ENCODE results near the gene ARSB. TPM values are rescaled to one million over a fixed set of nuclear protein-coding genes. Genes with fewer than 3 reads are reported as not detected.
"Not testable (repeated sequence)": the region's sequence is repeated elsewhere in the genome, so short reads cannot be mapped to it uniquely, and the experiment has no call there.

Gene ARSB
- total RNA-seq, 1 donor from 2014 or later, result 14.3 TPM

GRCh38 chr5:78763659-78764189 is 221.4 kb downstream of the ARSB start:
- no peak for TF ChIP-seq CTCF (IDR thresholded peaks at IDR 0.05; ENCODE audit: borderline replicate concordance)
- H3K27ac ChIP-seq (replicated peaks), result no peak overlapping the region
- no peak overlapping the region for H3K4me3 ChIP-seq
- no peaks in the 10 kb centered on the region for H3K9me3 ChIP-seq (replicated peaks)
- no peaks in the 10 kb centered on the region for H3K27me3 ChIP-seq (ENCODE audit: low read depth)
- intact Hi-C loops (cut with micrococcal nuclease), result no loop called here
- no peaks in the 10 kb centered on the region for H3K4me1 ChIP-seq
- no peak for DNase-seq
- H3K36me3 ChIP-seq, result no peaks in the 10 kb centered on the region

GRCh38 chr5:78762743-78763142 is 222.4 kb downstream of the ARSB start:
- H3K9me3 ChIP-seq (replicated peaks); DNase-seq; H3K4me3 ChIP-seq; H3K27me3 ChIP-seq (ENCODE audit: low read depth); intact Hi-C loops (cut with micrococcal nuclease); H3K4me1 ChIP-seq; H3K36me3 ChIP-seq; H3K27ac ChIP-seq (replicated peaks): not testable (repeated sequence)

DNA sequence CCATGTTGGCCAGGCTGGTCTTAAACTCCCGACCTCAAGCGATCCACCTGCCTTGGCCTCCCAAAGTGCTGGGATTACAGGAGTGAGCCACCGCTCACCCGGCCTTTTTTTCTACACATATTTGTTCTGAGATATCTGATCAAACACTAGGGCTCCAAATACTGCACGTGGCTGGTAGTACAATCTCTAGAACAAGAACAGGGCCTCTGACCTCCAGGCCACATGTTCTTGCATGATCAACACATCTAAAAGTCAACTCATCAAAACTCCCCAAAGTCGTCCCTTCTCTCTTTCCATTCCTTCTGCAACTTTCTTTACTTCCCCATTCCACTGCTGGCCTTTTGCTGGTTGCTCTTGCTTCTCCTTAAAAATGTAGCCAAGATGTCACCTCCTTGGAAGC is 223.3 kb downstream of the ARSB start:
- Histone ChIP-seq H3K4me3 (no peak overlapping the region), H3K36me3 (no peaks in the 10 kb centered on the region), H3K27ac (replicated peaks) (no peak overlapping the region), H3K9me3 (replicated peaks) (no peaks in the 10 kb centered on the region), H3K4me1 (no peaks in the 10 kb centered on the region), H3K27me3 (ENCODE audit: low read depth) (no peaks in the 10 kb centered on the region)
- DNase-seq, result no peak
- TF ChIP-seq CTCF (IDR thresholded peaks at IDR 0.05; ENCODE audit: borderline replicate concordance), result no peak
- intact Hi-C loops (cut with micrococcal nuclease), result no loop called here

DNA sequence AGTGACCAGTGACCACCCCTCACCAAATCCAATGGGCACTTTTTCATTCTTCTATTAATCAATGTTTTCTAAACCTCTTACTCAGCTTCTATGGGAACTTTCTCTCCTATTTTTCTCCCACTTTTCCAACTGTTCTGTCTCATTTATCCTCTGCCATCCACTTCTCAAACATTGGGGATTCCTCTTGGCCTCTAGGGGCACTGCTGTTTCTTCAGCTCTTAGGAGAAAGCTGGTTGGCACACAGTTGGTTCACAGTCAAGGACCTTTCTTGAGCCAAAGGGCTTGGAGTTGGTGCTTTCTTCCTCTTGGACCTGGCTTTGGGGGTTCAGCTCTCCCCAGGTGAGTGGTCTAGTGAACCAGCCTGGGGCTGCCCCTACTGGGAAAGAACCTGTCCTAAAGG is 224.3 kb downstream of the ARSB start:
- no peaks in the 10 kb centered on the region for H3K36me3 ChIP-seq
- DNase-seq, result no peak
- H3K4me1 ChIP-seq, result no peaks in the 10 kb centered on the region
- intact Hi-C loops (cut with micrococcal nuclease), result no loop called here
- H3K27me3 ChIP-seq (ENCODE audit: low read depth), result no peaks in the 10 kb centered on the region
- TF ChIP-seq CTCF (IDR thresholded peaks at IDR 0.05; ENCODE audit: borderline replicate concordance), result peak; percentile 30
- H3K4me3 ChIP-seq, result no peak overlapping the region
- H3K9me3 ChIP-seq (replicated peaks), result no peaks in the 10 kb centered on the region
- no peak overlapping the region for H3K27ac ChIP-seq (replicated peaks)

GRCh38 chr5:78760366-78760765 is 224.7 kb downstream of the ARSB start:
- Histone ChIP-seq H3K36me3 (no peaks in the 10 kb centered on the region), H3K9me3 (replicated peaks) (no peaks in the 10 kb centered on the region), H3K4me1 (no peaks in the 10 kb centered on the region), H3K4me3 (no peak overlapping the region), H3K27me3 (ENCODE audit: low read depth) (no peaks in the 10 kb centered on the region), H3K27ac (replicated peaks) (no peak overlapping the region)
- no peak for TF ChIP-seq CTCF (IDR thresholded peaks at IDR 0.05; ENCODE audit: borderline replicate concordance)
- intact Hi-C loops (cut with micrococcal nuclease), result no loop called here
- no peak for DNase-seq

GRCh38 chr5:78758169-78758839 is 226.8 kb downstream of the ARSB start:
- Histone ChIP-seq H3K27ac (replicated peaks) (no peak overlapping the region), H3K9me3 (replicated peaks) (no peaks in the 10 kb centered on the region), H3K4me3 (no peak overlapping the region), H3K27me3 (ENCODE audit: low read depth) (no peaks in the 10 kb centered on the region), H3K4me1 (no peaks in the 10 kb centered on the region), H3K36me3 (no peaks in the 10 kb centered on the region)
- no peak for TF ChIP-seq CTCF (IDR thresholded peaks at IDR 0.05; ENCODE audit: borderline replicate concordance)
- no peak for DNase-seq
- intact Hi-C loops (cut with micrococcal nuclease), result no loop called here

Measured in left ventricle myocardium inferior (tissue), 1 donor.